GM12873 (cell line): ENCODE data around the gene INPP5J.

Experiments used
- CTCF ChIP-seq: IDR thresholded peaks from 2 replicates; pipeline ENCODE4 v1.5.1; 2012; ENCODE audit warnings: low read depth, mild to moderate bottlenecking, moderate library complexity, low read length, control low read depth; ENCODE audit not compliant: insufficient read depth; ENCODE audit errors: missing control alignments

The INPP5J gene

GRCh38 chr22:31102441-31103081 lies 20.2 kb upstream of the INPP5J start:
- TF ChIP-seq CTCF = no peak

- TF ChIP-seq CTCF = no peak
Observed at GRCh38 chr22:31103111-31103510, 19.7 kb upstream of the INPP5J start.

- no peak for TF ChIP-seq CTCF
Observed at GRCh38 chr22:31103899-31104694, 18.7 kb upstream of the INPP5J start.

GRCh38 chr22:31104869-31105268 lies 17.9 kb upstream of the INPP5J start:
- TF ChIP-seq CTCF = no peak

GRCh38 chr22:31105282-31105929 lies 17.4 kb upstream of the INPP5J start:
- TF ChIP-seq CTCF = no peak

- no peak for TF ChIP-seq CTCF
Observed at GRCh38 chr22:31106001-31106571, 16.7 kb upstream of the INPP5J start.

GRCh38 chr22:31106731-31107177 lies 16.0 kb upstream of the INPP5J start:
- TF ChIP-seq CTCF = no peak
